Body of pancreas (tissue), 4 donors: ENCODE results near the gene CHMP1B. TPM values are rescaled to one million over a fixed set of nuclear protein-coding genes. Genes with fewer than 3 reads are reported as not detected.
A peak's percentile ranks its signal among the peaks of the same experiment; 100 is the strongest.
"Not testable (repeated sequence)": the region's sequence is repeated elsewhere in the genome, so short reads cannot be mapped to it uniquely, and the experiment has no call there.

ENCODE experiments used
- ATAC-seq: fragments of 150-250 bp; one replicate; pipeline ENCODE4 v1.9.1; 2016
- DNase-seq, 4 donors: peaks; one replicate each; pipeline ENCODE4 v3.0.0-alpha.2; 2019
- H3K27ac ChIP-seq, 4 donors: fragments of 200-600 bp; sonication (generic); 1 replicate in 3 of 4; 2 replicates in 1 of 4; pipeline versions ENCODE4 v1.5.1 to v1.6.1; 2016 to 2019; ENCODE audit warnings: mild to moderate bottlenecking in 1 of 4, mixed read lengths in 1 of 4, moderate library complexity in 1 of 4
- H3K27me3 ChIP-seq, 2 donors: fragments of 200-600 bp; sonication (generic); one replicate each; pipeline ENCODE4 v1.6.0; 2016; ENCODE audit warnings: mild to moderate bottlenecking in 1 of 2
- H3K36me3 ChIP-seq, 2 donors: fragments of 200-600 bp; sonication (generic); replicated peaks in 1 of 2; 2 replicates each; pipeline ENCODE4 v1.5.1; 2016; ENCODE audit warnings: low read depth in 2 of 2; ENCODE audit not compliant: insufficient read depth in 1 of 2
- H3K4me1 ChIP-seq: fragments of 200-600 bp; sonication (generic); one replicate; pipeline ENCODE4 v1.6.0; 2016
- H3K4me3 ChIP-seq, 2 donors: fragments of 200-600 bp; sonication (generic); 1 replicate in 1 of 2; 2 replicates in 1 of 2; pipeline ENCODE4 v1.5.1; 2016 to 2019
- H3K9me3 ChIP-seq, 3 donors: fragments of 200-600 bp; sonication (generic); 1 replicate in 2 of 3; 2 replicates in 1 of 3; pipeline ENCODE4 v1.5.1; 2016
- POLR2A ChIP-seq, 3 donors: fragments of 450-650 bp; IDR thresholded peaks; one replicate each; pipeline ENCODE4 v1.6.1; 2016; ENCODE audit warnings: antibody characterized with exemption in 3 of 3, mild to moderate bottlenecking in 2 of 3
- WGBS, 2 donors: methylation state at CpG; one replicate each; pipeline ENCODE4 v1.1.5; 2017; 5-methylcytosine and 5-hydroxymethylcytosine counted together
- intact Hi-C: fragments of 100-400 bp; cut with DNase I; formaldehyde crosslinking; loops from one replicate; pipeline ENCODE4 v1.15.1; 2023
- total RNA-seq, 2 donors: library from RNA; depleted of rRNA; stranded (reverse); fragments of >200 nt; gene quantifications; one replicate each; pipeline ENCODE4 v1.1.0, GENCODE V29; 2016
- TF ChIP-seq, protein P1 (sequence below), 7 experiments: fragments of 450-650 bp in 4 of 7; fragments of 200-600 bp in 3 of 7; sonication (generic) in 3 of 7; IDR thresholded peaks; one replicate each; pipeline ENCODE4 v1.5.1; 2016 to 2019; ENCODE audit warnings: antibody characterized with exemption in 7 of 7

CHMP1B gene
- total RNA-seq, 2 donors from 2014 or later, result 23.1 to 27.4 TPM

DNA sequence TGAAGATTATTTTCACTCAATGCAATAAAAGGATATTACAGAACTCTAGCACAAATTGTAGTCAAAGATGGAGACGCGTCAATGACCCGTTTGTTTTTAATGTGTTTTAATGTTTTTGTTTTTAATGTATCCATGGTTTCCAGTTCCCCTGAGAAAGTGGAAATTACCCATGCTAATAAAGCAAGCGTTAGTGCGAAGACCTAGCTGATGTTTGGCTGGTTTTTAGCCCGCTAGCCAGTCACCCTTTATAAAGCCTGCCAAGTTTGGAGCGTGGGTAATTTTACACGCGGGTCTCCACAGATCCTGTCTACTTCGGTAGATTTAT, 430 bp upstream of the CHMP1B start:
- Histone ChIP-seq H3K4me1 (peaks cover 18% of the 10 kb centered on the region), H3K9me3 (no peaks in the 10 kb centered on the region), H3K27ac (peak overlapping the region; percentile 72 to 93 (median 88)), H3K27me3 (no peaks in the 10 kb centered on the region), H3K4me3 (peak overlapping the region; percentile 87), H3K36me3 (no peaks in the 10 kb centered on the region)
- WGBS, 2 donors, result 0 to 1% methylated on average over 10 of the region's 10 CpGs
- ATAC-seq, result peak; percentile 60
- no peak for DNase-seq
- TF ChIP-seq, protein P1, sequence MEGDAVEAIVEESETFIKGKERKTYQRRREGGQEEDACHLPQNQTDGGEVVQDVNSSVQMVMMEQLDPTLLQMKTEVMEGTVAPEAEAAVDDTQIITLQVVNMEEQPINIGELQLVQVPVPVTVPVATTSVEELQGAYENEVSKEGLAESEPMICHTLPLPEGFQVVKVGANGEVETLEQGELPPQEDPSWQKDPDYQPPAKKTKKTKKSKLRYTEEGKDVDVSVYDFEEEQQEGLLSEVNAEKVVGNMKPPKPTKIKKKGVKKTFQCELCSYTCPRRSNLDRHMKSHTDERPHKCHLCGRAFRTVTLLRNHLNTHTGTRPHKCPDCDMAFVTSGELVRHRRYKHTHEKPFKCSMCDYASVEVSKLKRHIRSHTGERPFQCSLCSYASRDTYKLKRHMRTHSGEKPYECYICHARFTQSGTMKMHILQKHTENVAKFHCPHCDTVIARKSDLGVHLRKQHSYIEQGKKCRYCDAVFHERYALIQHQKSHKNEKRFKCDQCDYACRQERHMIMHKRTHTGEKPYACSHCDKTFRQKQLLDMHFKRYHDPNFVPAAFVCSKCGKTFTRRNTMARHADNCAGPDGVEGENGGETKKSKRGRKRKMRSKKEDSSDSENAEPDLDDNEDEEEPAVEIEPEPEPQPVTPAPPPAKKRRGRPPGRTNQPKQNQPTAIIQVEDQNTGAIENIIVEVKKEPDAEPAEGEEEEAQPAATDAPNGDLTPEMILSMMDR (IDR thresholded peaks at IDR 0.05), result no peak
- no peak for TF ChIP-seq POLR2A (IDR thresholded peaks at IDR 0.05)
- intact Hi-C loops, result no loop called here

DNA sequence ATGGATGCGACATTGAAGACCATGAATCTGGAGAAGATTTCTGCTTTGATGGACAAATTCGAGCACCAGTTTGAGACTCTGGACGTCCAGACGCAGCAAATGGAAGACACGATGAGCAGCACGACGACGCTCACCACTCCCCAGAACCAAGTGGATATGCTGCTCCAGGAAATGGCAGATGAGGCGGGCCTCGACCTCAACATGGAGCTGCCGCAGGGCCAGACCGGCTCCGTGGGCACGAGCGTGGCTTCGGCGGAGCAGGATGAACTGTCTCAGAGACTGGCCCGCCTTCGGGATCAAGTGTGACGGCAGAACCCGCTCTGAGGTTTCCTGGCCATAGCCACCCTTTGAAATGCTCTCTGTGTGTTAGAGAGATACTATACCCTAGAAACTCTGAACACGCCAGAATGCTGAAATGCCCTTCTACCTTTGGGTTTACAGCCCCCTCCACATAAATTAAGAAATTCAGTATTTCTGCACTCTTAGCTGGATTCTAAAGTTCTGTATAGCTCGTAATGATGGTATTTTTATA, 659 bp downstream of the CHMP1B start:
- Histone ChIP-seq H3K4me1 (peaks cover 18% of the 10 kb centered on the region), H3K9me3 (no peaks in the 10 kb centered on the region), H3K36me3 (no peaks in the 10 kb centered on the region), H3K27me3 (no peaks in the 10 kb centered on the region), H3K4me3 (peak overlapping the region; percentile 87), H3K27ac (peak overlapping the region in 3 of 4 donors; percentile 72 to 93 (median 92))
- ATAC-seq (peak; percentile 5), DNase-seq (peak; percentile 28 to 48 (median 34))
- WGBS, 2 donors, result 0 to 1% methylated on average over 19 to 23 of the region's 23 CpGs
- intact Hi-C loops, result no loop called here
- TF ChIP-seq, protein P1 (IDR thresholded peaks at IDR 0.05), result no peak
- no peak for TF ChIP-seq POLR2A (IDR thresholded peaks at IDR 0.05)

DNA sequence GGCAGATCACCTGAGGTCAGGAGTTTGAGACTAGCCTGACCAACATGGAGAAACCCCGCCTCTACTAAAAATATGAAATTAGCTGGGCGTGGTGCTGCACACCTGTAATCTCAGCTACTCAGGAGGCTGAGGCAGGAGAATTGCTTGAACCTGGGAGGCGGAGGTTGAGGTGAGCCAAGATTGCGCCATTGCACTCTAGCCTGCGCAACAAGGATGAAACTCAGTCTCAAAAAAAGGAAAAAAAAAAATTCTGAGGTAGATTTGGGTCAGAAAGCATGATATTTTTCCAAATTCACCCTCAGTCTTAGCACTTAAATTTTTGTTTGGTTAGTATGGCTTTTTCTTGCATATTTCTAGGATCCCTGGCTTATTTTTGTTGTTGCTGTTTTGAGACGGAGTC, 3.3 kb downstream of the CHMP1B start:
- intact Hi-C loops, H3K27ac ChIP-seq, DNase-seq, H3K27me3 ChIP-seq, H3K9me3 ChIP-seq, H3K4me3 ChIP-seq, ATAC-seq, H3K36me3 ChIP-seq: not testable (repeated sequence)
- 81 to 97% methylated on average over 6 of the region's 6 CpGs for WGBS, 2 donors
- H3K4me1 ChIP-seq, result peaks cover 17% of the 10 kb centered on the region

DNA sequence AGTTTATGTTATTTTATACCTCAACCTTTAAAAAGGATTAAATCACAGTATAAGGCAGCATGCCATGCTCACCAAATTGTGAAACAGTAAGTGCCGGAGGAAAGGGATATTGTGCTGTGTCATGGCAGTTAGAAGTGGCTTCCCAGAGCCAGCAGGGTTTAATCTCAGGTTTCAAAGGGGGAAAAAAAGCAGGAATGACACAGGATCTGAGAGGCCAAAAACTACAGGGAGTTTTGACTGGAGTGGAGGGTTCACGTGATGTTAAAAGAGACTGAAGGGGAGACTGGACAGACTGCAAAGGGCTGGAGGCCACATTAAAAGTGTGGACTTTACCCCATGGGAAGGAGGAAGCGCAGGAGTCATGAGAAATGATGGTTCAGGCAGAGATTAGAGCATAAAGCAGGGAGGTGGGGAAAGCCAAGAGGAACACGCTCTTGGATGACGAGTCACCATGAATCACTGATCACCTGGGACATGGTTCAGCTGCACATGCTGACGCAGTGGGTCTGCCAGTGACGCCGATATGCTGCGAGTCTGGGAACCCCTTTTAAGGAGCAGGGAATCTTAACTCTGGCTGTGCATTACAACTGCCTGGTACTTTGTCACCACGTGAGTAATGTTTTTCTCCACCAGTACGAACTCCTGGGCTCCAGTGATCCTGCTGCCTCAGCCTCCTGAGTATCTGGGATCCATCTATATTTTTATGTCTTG, 6.1 kb downstream of the CHMP1B start:
- H3K4me3 ChIP-seq, result no peak overlapping the region
- peak overlapping the region in 2 of 4 donors; percentile 26 to 65 for H3K27ac ChIP-seq
- H3K36me3 ChIP-seq, result no peaks in the 10 kb centered on the region
- ATAC-seq (peak; percentile 71), DNase-seq (peak; percentile 25 to 67 (median 40))
- intact Hi-C loops, result no loop called here
- 34 to 40% methylated on average over 11 of the region's 11 CpGs for WGBS, 2 donors
- no peaks in the 10 kb centered on the region for H3K9me3 ChIP-seq
- H3K4me1 ChIP-seq, result peaks cover 13% of the 10 kb centered on the region
- H3K27me3 ChIP-seq, result no peaks in the 10 kb centered on the region
- peak in 1 of 3 donors; percentile 14 for TF ChIP-seq POLR2A (IDR thresholded peaks at IDR 0.05)
- TF ChIP-seq, protein P1 (IDR thresholded peaks at IDR 0.05), result no peak

DNA sequence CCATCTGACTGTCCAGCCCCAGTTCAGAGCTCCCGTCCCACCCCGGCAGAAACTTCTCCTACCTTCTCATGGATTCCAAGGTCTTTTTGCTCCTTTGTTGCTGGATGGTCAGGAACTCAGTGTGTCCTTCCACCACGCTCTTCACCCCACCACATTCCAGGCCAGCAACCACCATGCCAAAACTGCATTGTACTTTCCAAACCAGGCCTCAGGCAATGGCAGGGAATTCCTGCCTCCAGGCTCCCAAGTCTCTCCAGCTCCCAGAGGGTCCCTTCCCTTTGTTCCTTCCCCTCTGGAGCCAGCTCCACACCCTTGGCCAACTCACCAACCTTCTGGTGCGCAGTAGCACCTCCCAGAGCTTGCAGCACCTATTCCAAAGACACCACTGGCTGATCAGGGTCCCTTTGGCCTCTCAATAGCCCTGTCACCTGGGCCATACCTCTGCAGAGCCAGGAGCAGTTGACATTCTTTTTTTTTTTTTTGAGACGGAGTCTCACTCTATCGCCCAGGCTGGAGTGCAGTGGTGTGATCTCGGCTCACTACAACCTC, 8.1 kb downstream of the CHMP1B start:
- 82% methylated on average over 7 of the region's 7 CpGs for WGBS, 2 donors
- H3K27ac ChIP-seq, result no peak overlapping the region
- no peak for DNase-seq
- no peaks in the 10 kb centered on the region for H3K36me3 ChIP-seq
- intact Hi-C loops, result no loop called here
- H3K4me3 ChIP-seq, result no peak overlapping the region
- H3K27me3 ChIP-seq, result no peaks in the 10 kb centered on the region
- ATAC-seq, result no peak
- no peaks in the 10 kb centered on the region for H3K9me3 ChIP-seq
- TF ChIP-seq, protein P1 (IDR thresholded peaks at IDR 0.05), result no peak
- no peak for TF ChIP-seq POLR2A (IDR thresholded peaks at IDR 0.05)
- no peaks in the 10 kb centered on the region for H3K4me1 ChIP-seq
